Inflammatory macrophage (primary cell): ENCODE data around the gene CELF5.

Experiments used
- DNase-seq, 2 donors: peaks; one replicate each; pipeline ENCODE4 v3.0.0-alpha.2; 2020 to 2022

CELF5 gene

GRCh38 chr19:3245050-3245449 is 20.6 kb downstream of the CELF5 start:
- DNase-seq, result no peak

- no peak for DNase-seq
Measured at GRCh38 chr19:3248728-3249326, 24.4 kb downstream of the CELF5 start.

GRCh38 chr19:3249408-3249807 is 24.9 kb downstream of the CELF5 start:
- DNase-seq, result no peak

GRCh38 chr19:3250675-3251074 is 26.2 kb downstream of the CELF5 start:
- DNase-seq, result peak; percentile 34 to 49

- DNase-seq, result no peak
Measured at GRCh38 chr19:3251229-3251628, 26.8 kb downstream of the CELF5 start.

- no peak for DNase-seq
Measured at GRCh38 chr19:3252650-3253049, 28.2 kb downstream of the CELF5 start.

GRCh38 chr19:3253270-3253669 is 28.8 kb downstream of the CELF5 start:
- DNase-seq, result no peak

- no peak for DNase-seq
Measured at GRCh38 chr19:3254520-3254919, 30.1 kb downstream of the CELF5 start.

GRCh38 chr19:3257071-3257470 is 32.6 kb downstream of the CELF5 start:
- no peak for DNase-seq

- DNase-seq, result no peak
Measured at GRCh38 chr19:3262362-3262761, 37.9 kb downstream of the CELF5 start.

GRCh38 chr19:3263866-3264265 is 39.4 kb downstream of the CELF5 start:
- DNase-seq, result no peak

- no peak for DNase-seq
Measured at GRCh38 chr19:3265432-3265831, 41.0 kb downstream of the CELF5 start.

- no peak for DNase-seq
Measured at GRCh38 chr19:3266092-3266693, 41.7 kb downstream of the CELF5 start.

GRCh38 chr19:3266792-3267514 is 42.5 kb downstream of the CELF5 start:
- DNase-seq, result no peak

GRCh38 chr19:3268326-3268725 is 43.9 kb downstream of the CELF5 start:
- DNase-seq, result no peak

GRCh38 chr19:3268763-3269162 is 44.3 kb downstream of the CELF5 start:
- no peak for DNase-seq

- no peak for DNase-seq
Measured at GRCh38 chr19:3269916-3270671, 45.6 kb downstream of the CELF5 start.

GRCh38 chr19:3270902-3271301 is 46.4 kb downstream of the CELF5 start:
- peak in 1 of 2 donors; percentile 15 for DNase-seq

GRCh38 chr19:3272401-3272931 is 48.0 kb downstream of the CELF5 start:
- no peak for DNase-seq

GRCh38 chr19:3272952-3273351 is 48.5 kb downstream of the CELF5 start:
- no peak for DNase-seq

GRCh38 chr19:3274245-3274941 is 49.9 kb downstream of the CELF5 start:
- no peak for DNase-seq

- DNase-seq, result peak; percentile 10 to 13
Measured at GRCh38 chr19:3274942-3275582, 50.6 kb downstream of the CELF5 start.
